ENCODE measurements around the gene XYLT2. TPM values are rescaled to one million over a fixed set of nuclear protein-coding genes. Genes with fewer than 3 reads are reported as not detected.
"Not testable (repeated sequence)": the region's sequence is repeated elsewhere in the genome, so short reads cannot be mapped to it uniquely, and the experiment has no call there.

The XYLT2 gene
- total and polyA plus RNA-seq, 2 of the 8 experiments (the other 6 are each of a cell fraction or from before 2014, with no cell fraction given), result 28.0 to 29.9 TPM

GRCh38 chr17:50299776-50300175, 46.1 kb upstream of the XYLT2 start (continued):
- TF ChIP-seq RNF2 (IDR thresholded peaks at IDR 0.05; ENCODE audit: borderline replicate concordance, low read depth, low read length, missing control alignments, poor library complexity, severe bottlenecking) (no peak), SP2 (IDR thresholded peaks at IDR 0.05; ENCODE audit: low read length) (no peak), CREB1 (IDR thresholded peaks at IDR 0.05) (no peak)

GRCh38 chr17:50300824-50301223, 45.1 kb upstream of the XYLT2 start:
- H2BK12ac ChIP-seq (ENCODE audit: low read depth, low read length); H3K27me3 ChIP-seq (replicated peaks in 1 of 4; ENCODE audit: control insufficient read depth in 3 of 4, extremely low read depth in 1 of 4, insufficient read depth in 3 of 4, low read length in 3 of 4); H3K4ac ChIP-seq (replicated peaks; ENCODE audit: insufficient read length, low read depth, low read length); H2BK15ac ChIP-seq (ENCODE audit: low read length); H2BK120ac ChIP-seq (replicated peaks; ENCODE audit: low read depth, low read length); H2BK5ac ChIP-seq (ENCODE audit: low read depth, low read length); H3K4me3 ChIP-seq (ENCODE audit: extremely low read depth in 1 of 4, insufficient read depth in 2 of 4, low read depth in 3 of 4, low read length in 4 of 4); POLR2A ChIA-PET (ENCODE audit: partially characterized antibody); H4K91ac ChIP-seq (replicated peaks; ENCODE audit: insufficient read length, low read length); H4K8ac ChIP-seq (ENCODE audit: extremely low read depth, insufficient read depth, low read length); H3K9ac ChIP-seq (replicated peaks in 1 of 4; ENCODE audit: extremely low read depth in 1 of 4, low read depth in 3 of 4, low read length in 3 of 4); DNase-seq (ENCODE audit: low read depth in 1 of 2, low spot score in 2 of 2); H3K4me2 ChIP-seq (ENCODE audit: insufficient read depth in 1 of 2, low read depth in 2 of 2, low read length in 2 of 2); H3K9me3 ChIP-seq (ENCODE audit: insufficient read depth in 2 of 2, low read depth in 1 of 2, low read length in 1 of 2); H4K20me1 ChIP-seq (replicated peaks in 1 of 2; ENCODE audit: control insufficient read depth in 1 of 2, insufficient read depth in 2 of 2, low read length in 2 of 2); H3K79me2 ChIP-seq (ENCODE audit: control insufficient read depth in 1 of 2, insufficient read depth in 2 of 2, low read length in 2 of 2); H3K56ac ChIP-seq (replicated peaks; ENCODE audit: insufficient read length, low read depth, low read length); H2AK5ac ChIP-seq (ENCODE audit: low read depth, low read length); H4K5ac ChIP-seq (ENCODE audit: insufficient read length, low read depth, low read length); H3K14ac ChIP-seq (ENCODE audit: insufficient read length); H3K23me2 ChIP-seq (ENCODE audit: low read depth, low read length); H3K27ac ChIP-seq (ENCODE audit: low read depth, low read length); H2AFZ ChIP-seq (ENCODE audit: low read length); FAIRE-seq; H3K18ac ChIP-seq (ENCODE audit: extremely low read depth, low read length); H3K36me3 ChIP-seq (ENCODE audit: control insufficient read depth in 2 of 4, insufficient read depth in 4 of 4, low read length in 3 of 4); H3K79me1 ChIP-seq (ENCODE audit: low read depth, low read length); H3K23ac ChIP-seq (ENCODE audit: insufficient read length): not testable (repeated sequence)
- CTCF ChIA-PET (ENCODE audit: partially characterized antibody), result interaction anchor here (1.1 to 41.5 kb wide), 5 partner anchors 7 to 129 kb away, joined by 4 to 1349 read pairs (median 5); partner anchors contain the start of genes COL1A1 and SGCA
- Histone ChIP-seq H3K4me1 (replicated peaks in 1 of 4; ENCODE audit: control insufficient read depth in 3 of 4, insufficient read depth in 4 of 4, low read length in 3 of 4) (peaks cover 0 to 11% (median 4%) of the 10 kb centered on the region in 4 experiments; a peak in 4 of 7 replicates), H2BK20ac (ENCODE audit: low read length) (0 out of 2 replicates have a peak overlapping the region, but pooled peaks have one; percentile 61)
- 86% methylated on average over 1 of the region's 1 CpG; no CpG with 5 or more reads in 1 of the 2 experiments for WGBS, 2 experiments (ENCODE audit: extremely low coverage in 1 of 2, insufficient coverage in 1 of 2, insufficient read length in 1 of 2, insufficient replicate concordance in 2 of 2, low coverage in 1 of 2, low lambda C conversion rate in 2 of 2, missing lambda C conversion rate in 1 of 2)
